CD4-positive, CD25-positive, alpha-beta regulatory T cell (primary cell): ENCODE results near the gene GSG1. TPM values are rescaled to one million over a fixed set of nuclear protein-coding genes. Genes with fewer than 3 reads are reported as not detected.
A peak's percentile ranks its signal among the peaks of the same experiment; 100 is the strongest.

Source experiments
- ATAC-seq, 2 donors: fragments of 150-1000 bp; cut with Tn5 transposase; one replicate each; pipeline ENCODE4 v1.10.0; 2021; ENCODE audit warnings: low read depth in 2 of 2, moderate number of reproducible peaks in 2 of 2, moderate library complexity in 1 of 2
- DNase-seq, 3 donors: peaks; one replicate each; pipeline versions ENCODE4 v3.0.0 to v3.0.0-alpha.2; 2012 to 2022; ENCODE audit warnings: mixed read lengths in 1 of 3
- H3K27ac ChIP-seq: one replicate; pipeline ENCODE4 v1.7.0; 2013; ENCODE audit warnings: mild to moderate bottlenecking, low read length; ENCODE audit not compliant: insufficient read depth, poor library complexity, severe bottlenecking
- H3K27me3 ChIP-seq: one replicate; pipeline ENCODE4 v1.7.0; 2013; ENCODE audit warnings: low read length; ENCODE audit not compliant: control insufficient read depth, insufficient read depth
- H3K36me3 ChIP-seq: one replicate; pipeline ENCODE4 v1.7.0; 2013; ENCODE audit warnings: mild to moderate bottlenecking, low read length, moderate library complexity; ENCODE audit not compliant: control insufficient read depth, insufficient read depth
- H3K4me1 ChIP-seq: 2 replicates; pipeline ENCODE4 v1.7.0; 2013; ENCODE audit warnings: mild to moderate bottlenecking, low read length; ENCODE audit not compliant: insufficient read depth, control insufficient read depth, poor library complexity, severe bottlenecking
- H3K4me3 ChIP-seq: one replicate; pipeline ENCODE4 v1.7.0; 2013; ENCODE audit warnings: low read depth, mild to moderate bottlenecking, low read length, moderate library complexity
- H3K9me3 ChIP-seq, 2 experiments: 1 replicate in 1 of 2; 2 replicates in 1 of 2; pipeline ENCODE4 v1.7.0; 2013; ENCODE audit warnings: low read length in 2 of 2, mild to moderate bottlenecking in 1 of 2, moderate library complexity in 1 of 2; ENCODE audit not compliant: control insufficient read depth in 2 of 2
- H3K27ac Mint-ChIP-seq, 3 donors: one replicate each; pipeline ENCODE4 v1.8.0; 2020 to 2022; ENCODE audit warnings: mild to moderate bottlenecking in 3 of 3, mixed read lengths in 3 of 3, moderate library complexity in 2 of 3
- H3K27me3 Mint-ChIP-seq: one replicate; pipeline ENCODE4 v1.8.0; 2022; ENCODE audit warnings: mild to moderate bottlenecking, mixed read lengths
- H3K36me3 Mint-ChIP-seq: one replicate; pipeline ENCODE4 v1.8.0; 2020; ENCODE audit warnings: mixed read lengths
- H3K4me1 Mint-ChIP-seq, 4 donors: one replicate each; pipeline ENCODE4 v1.8.0; 2020 to 2022; ENCODE audit warnings: mixed read lengths in 4 of 4, mild to moderate bottlenecking in 1 of 4
- H3K4me3 Mint-ChIP-seq, 4 donors: one replicate each; pipeline ENCODE4 v1.8.0; 2020 to 2022; ENCODE audit warnings: mild to moderate bottlenecking in 4 of 4, mixed read lengths in 4 of 4, moderate library complexity in 3 of 4
- H3K9me3 Mint-ChIP-seq, 7 donors: one replicate each; pipeline ENCODE4 v1.8.0; 2020 to 2022; ENCODE audit warnings: mixed read lengths in 7 of 7, mild to moderate bottlenecking in 3 of 7, moderate library complexity in 2 of 7
- polyA plus RNA-seq, 4 donors: library from polyadenylated mRNA; unstranded; fragments of 300-500 nt; fragmentation: Illumina TruSeq; gene quantifications; one replicate each; pipeline ENCODE4 v1.2.3, GENCODE V29; 2021
- total RNA-seq: library from RNA; stranded (reverse); gene quantifications from one replicate; pipeline ENCODE4 v1.2.3, GENCODE V29; 2022

Gene GSG1
- total RNA-seq (not detected), polyA plus RNA-seq (under 1 TPM in 1 of 4 donors, not detected in 3; 0.45 TPM)

- Mint-ChIP-seq H3K4me1 (peaks cover 18 to 43% (median 32%) of the 10 kb centered on the region in 4 donors), H3K4me3 (peak within 1 kb of the TSS in 3 of 4 donors; percentile 81 to 92 (median 92)), H3K27ac (peak within 1 kb of the TSS; percentile 93 to 96 (median 94)), H3K36me3 (no peaks in the 10 kb centered on the region), H3K9me3 (peaks cover 0 to 3% (median 0%) of the 10 kb centered on the region in 7 donors), H3K27me3 (no peaks in the 10 kb centered on the region)
- Histone ChIP-seq H3K4me1 (peaks cover 24% of the 10 kb centered on the region), H3K27me3 (no peaks in the 10 kb centered on the region), H3K9me3 (no peaks in the 10 kb centered on the region), H3K36me3 (no peaks in the 10 kb centered on the region), H3K4me3 (no peak within 1 kb of the TSS), H3K27ac (peak within 1 kb of the TSS; percentile 97)
- DNase-seq (peak in 1 of 3 donors; percentile 27), ATAC-seq (no peak)
These were observed at the start of gene GSG1 for GRCh38 chr12:13103391-13104033. GSG1 (minus strand) TSS chr12:13103667; CDS start chr12:13103512, 155 bp downstream.

GRCh38 chr12:13153180-13153579 lies 49.7 kb upstream of the GSG1 start:
- Histone ChIP-seq H3K36me3 (no peaks in the 10 kb centered on the region), H3K27ac (no peak overlapping the region), H3K9me3 (no peaks in the 10 kb centered on the region), H3K4me1 (no peaks in the 10 kb centered on the region), H3K4me3 (no peak overlapping the region), H3K27me3 (no peaks in the 10 kb centered on the region)
- no peak overlapping the region for H3K4me3 Mint-ChIP-seq
- ATAC-seq (no peak), DNase-seq (no peak)
- peaks cover 0 to 4% (median 0%) of the 10 kb centered on the region in 7 donors for H3K9me3 Mint-ChIP-seq
- no peaks in the 10 kb centered on the region for H3K36me3 Mint-ChIP-seq
- H3K27me3 Mint-ChIP-seq: peaks cover 12% of the 10 kb centered on the region
- peaks cover 0 to 4% (median under 1%) of the 10 kb centered on the region in 4 donors for H3K4me1 Mint-ChIP-seq
- H3K27ac Mint-ChIP-seq: no peak overlapping the region

- H3K4me3 ChIP-seq: no peak overlapping the region
- H3K4me1 Mint-ChIP-seq: peaks cover 0 to 4% (median 2%) of the 10 kb centered on the region in 4 donors
- no peaks in the 10 kb centered on the region for H3K36me3 Mint-ChIP-seq
- no peaks in the 10 kb centered on the region for H3K9me3 ChIP-seq
- no peak overlapping the region for H3K27ac ChIP-seq
- no peak overlapping the region for H3K27ac Mint-ChIP-seq
- H3K27me3 ChIP-seq: no peaks in the 10 kb centered on the region
- H3K27me3 Mint-ChIP-seq: peaks cover 12% of the 10 kb centered on the region
- H3K9me3 Mint-ChIP-seq: peaks cover 0 to 4% (median 0%) of the 10 kb centered on the region in 7 donors
- H3K4me1 ChIP-seq: no peaks in the 10 kb centered on the region
- H3K36me3 ChIP-seq: no peaks in the 10 kb centered on the region
- H3K4me3 Mint-ChIP-seq: no peak overlapping the region
- DNase-seq (no peak), ATAC-seq (no peak)
These were observed 49.3 kb upstream of the GSG1 start for GRCh38 chr12:13152756-13153155.

GRCh38 chr12:13152281-13152680 lies 48.8 kb upstream of the GSG1 start:
- H3K27me3 Mint-ChIP-seq: peaks cover 12% of the 10 kb centered on the region
- no peaks in the 10 kb centered on the region for H3K4me1 ChIP-seq
- no peaks in the 10 kb centered on the region for H3K36me3 ChIP-seq
- no peaks in the 10 kb centered on the region for H3K27me3 ChIP-seq
- ATAC-seq (no peak), DNase-seq (no peak)
- H3K36me3 Mint-ChIP-seq: no peaks in the 10 kb centered on the region
- H3K4me3 Mint-ChIP-seq: no peak overlapping the region
- no peak overlapping the region for H3K27ac ChIP-seq
- H3K9me3 ChIP-seq: no peaks in the 10 kb centered on the region
- H3K27ac Mint-ChIP-seq: no peak overlapping the region
- H3K4me3 ChIP-seq: no peak overlapping the region
- H3K9me3 Mint-ChIP-seq: peaks cover 0 to 4% (median 0%) of the 10 kb centered on the region in 7 donors
- peaks cover 0 to 4% (median 2%) of the 10 kb centered on the region in 4 donors for H3K4me1 Mint-ChIP-seq

GRCh38 chr12:13149411-13149810 lies 45.9 kb upstream of the GSG1 start:
- no peak for DNase-seq
- Histone ChIP-seq H3K4me1 (peaks cover 1% of the 10 kb centered on the region), H3K36me3 (no peaks in the 10 kb centered on the region), H3K27ac (no peak overlapping the region), H3K9me3 (no peaks in the 10 kb centered on the region), H3K27me3 (no peaks in the 10 kb centered on the region), H3K4me3 (no peak overlapping the region)
- Mint-ChIP-seq H3K36me3 (no peaks in the 10 kb centered on the region), H3K9me3 (peaks cover 0 to 4% (median 0%) of the 10 kb centered on the region in 7 donors), H3K4me1 (peaks cover 5 to 14% (median 13%) of the 10 kb centered on the region in 4 donors), H3K27me3 (peaks cover 12% of the 10 kb centered on the region), H3K4me3 (no peak overlapping the region), H3K27ac (no peak overlapping the region)
- ATAC-seq: no peak

GRCh38 chr12:13148485-13148847 lies 45.0 kb upstream of the GSG1 start:
- no peak for ATAC-seq
- H3K36me3 ChIP-seq: no peaks in the 10 kb centered on the region
- Mint-ChIP-seq H3K4me3 (no peak overlapping the region), H3K27ac (no peak overlapping the region), H3K27me3 (peaks cover 6% of the 10 kb centered on the region), H3K4me1 (peaks cover 8 to 22% (median 18%) of the 10 kb centered on the region in 4 donors), H3K36me3 (no peaks in the 10 kb centered on the region), H3K9me3 (peaks cover 0 to 4% (median 0%) of the 10 kb centered on the region in 7 donors)
- H3K4me3 ChIP-seq: no peak overlapping the region
- H3K4me1 ChIP-seq: peaks cover 7% of the 10 kb centered on the region
- no peaks in the 10 kb centered on the region for H3K27me3 ChIP-seq
- no peak overlapping the region for H3K27ac ChIP-seq
- no peak for DNase-seq
- H3K9me3 ChIP-seq: no peaks in the 10 kb centered on the region

- H3K9me3 ChIP-seq: no peaks in the 10 kb centered on the region
- H3K36me3 ChIP-seq: no peaks in the 10 kb centered on the region
- Mint-ChIP-seq H3K4me3 (no peak overlapping the region), H3K9me3 (peaks cover 0 to 3% (median 0%) of the 10 kb centered on the region in 7 donors), H3K4me1 (peaks cover 8 to 23% (median 18%) of the 10 kb centered on the region in 4 donors), H3K36me3 (no peaks in the 10 kb centered on the region), H3K27ac (no peak overlapping the region), H3K27me3 (peaks cover 6% of the 10 kb centered on the region)
- DNase-seq (no peak), ATAC-seq (no peak)
- H3K4me1 ChIP-seq: peaks cover 7% of the 10 kb centered on the region
- H3K27ac ChIP-seq: no peak overlapping the region
- H3K27me3 ChIP-seq: no peaks in the 10 kb centered on the region
- no peak overlapping the region for H3K4me3 ChIP-seq
These were observed 44.4 kb upstream of the GSG1 start for GRCh38 chr12:13147688-13148484.
